Stimulated activated CD8-positive, alpha-beta memory T cell treated with anti-CD3 and anti-CD28 coated beads, Interleukin-15, amount 100 ng/mL, for 1 hour (primary cell): ENCODE measurements around the gene RAPSN.

Source experiments
- DNase-seq: peaks from one replicate; pipeline ENCODE4 v3.0.0-alpha.2; 2020; ENCODE audit warnings: low read depth

Gene RAPSN

GRCh38 chr11:47448566-47449427 lies at the start of gene RAPSN:
RAPSN (minus strand) TSS chr11:47449136; CDS start chr11:47448964, 172 bp downstream.
- no peak for DNase-seq

GRCh38 chr11:47498149-47498548 lies 49.2 kb upstream of the RAPSN start:
- no peak for DNase-seq

- DNase-seq, result no peak
Measured at GRCh38 chr11:47496808-47497207, 47.9 kb upstream of the RAPSN start.

- DNase-seq, result no peak
Measured at GRCh38 chr11:47495856-47496217, 46.9 kb upstream of the RAPSN start.

GRCh38 chr11:47495011-47495855 lies 46.3 kb upstream of the RAPSN start:
- no peak for DNase-seq

- DNase-seq, result no peak
Measured at GRCh38 chr11:47489395-47489755, 40.4 kb upstream of the RAPSN start.

GRCh38 chr11:47488674-47489394 lies 39.9 kb upstream of the RAPSN start:
- no peak for DNase-seq

GRCh38 chr11:47488111-47488510 lies 39.2 kb upstream of the RAPSN start:
- DNase-seq, result no peak

- no peak for DNase-seq
Measured at GRCh38 chr11:47487421-47487820, 38.5 kb upstream of the RAPSN start.

- no peak for DNase-seq
Measured at GRCh38 chr11:47485107-47485506, 36.2 kb upstream of the RAPSN start.

- no peak for DNase-seq
Measured at GRCh38 chr11:47483457-47483856, 34.5 kb upstream of the RAPSN start.

- DNase-seq, result no peak
Measured at GRCh38 chr11:47480762-47481161, 31.8 kb upstream of the RAPSN start.

- DNase-seq, result no peak
Measured at GRCh38 chr11:47478651-47479329, 29.9 kb upstream of the RAPSN start.

GRCh38 chr11:47477753-47478152 lies 28.8 kb upstream of the RAPSN start:
- no peak for DNase-seq

GRCh38 chr11:47477323-47477722 lies 28.4 kb upstream of the RAPSN start:
- DNase-seq, result no peak

- no peak for DNase-seq
Measured at GRCh38 chr11:47470671-47471070, 21.7 kb upstream of the RAPSN start.

GRCh38 chr11:47469361-47470179 lies 20.6 kb upstream of the RAPSN start:
- DNase-seq, result no peak

GRCh38 chr11:47468598-47469214 lies 19.8 kb upstream of the RAPSN start:
- no peak for DNase-seq

- DNase-seq, result no peak
Measured at GRCh38 chr11:47467357-47467756, 18.4 kb upstream of the RAPSN start.

- DNase-seq, result no peak
Measured at GRCh38 chr11:47466701-47467250, 17.8 kb upstream of the RAPSN start.
